CD14-positive monocyte (primary cell): ENCODE measurements around the gene ANKRD17. TPM values are rescaled to one million over a fixed set of nuclear protein-coding genes. Genes with fewer than 3 reads are reported as not detected.
A peak's percentile ranks its signal among the peaks of the same experiment; 100 is the strongest.

Experiments used
- DNase-seq, 3 donors: peaks; one replicate each; pipeline ENCODE4 v3.0.0-alpha.2; 2011 to 2022
- H2AFZ ChIP-seq: 2 replicates; pipeline ENCODE4 v1.6.0; 2012; ENCODE audit warnings: mild to moderate bottlenecking, low read depth, low read length, inconsistent platforms; ENCODE audit not compliant: insufficient read depth, poor library complexity, severe bottlenecking
- H3K27ac ChIP-seq, 2 donors: 1 replicate in 1 of 2; 2 replicates in 1 of 2; pipeline ENCODE4 v1.5.1; 2012 to 2013; ENCODE audit warnings: low read length in 2 of 2, control low read depth in 1 of 2, inconsistent platforms in 1 of 2, low read depth in 1 of 2, mild to moderate bottlenecking in 1 of 2
- H3K27me3 ChIP-seq, 2 donors: one replicate each; pipeline versions ENCODE4 v1.6.0 to v1.6.1; 2011 to 2013; ENCODE audit warnings: low read length in 2 of 2; ENCODE audit not compliant: control insufficient read depth in 2 of 2, insufficient read depth in 2 of 2
- H3K36me3 ChIP-seq, 2 donors: replicated peaks in 1 of 2; 1 replicate in 1 of 2; 2 replicates in 1 of 2; pipeline versions ENCODE4 v1.5.1 to v1.6.1; 2012 to 2013; ENCODE audit warnings: low read length in 2 of 2, control low read depth in 1 of 2, inconsistent platforms in 1 of 2, mild to moderate bottlenecking in 1 of 2; ENCODE audit not compliant: insufficient read depth in 2 of 2, control insufficient read depth in 1 of 2
- H3K4me1 ChIP-seq, 2 donors: 1 replicate in 1 of 2; 2 replicates in 1 of 2; pipeline versions ENCODE4 v1.5.1 to v1.6.1; 2012 to 2013; ENCODE audit warnings: low read length in 2 of 2, control low read depth in 1 of 2, inconsistent platforms in 1 of 2, mild to moderate bottlenecking in 1 of 2, moderate library complexity in 1 of 2; ENCODE audit not compliant: insufficient read depth in 2 of 2, control insufficient read depth in 1 of 2
- H3K4me2 ChIP-seq: replicated peaks from 2 replicates; pipeline ENCODE3; 2012; ENCODE audit warnings: low read length, moderate library complexity, mild to moderate bottlenecking; ENCODE audit not compliant: poor library complexity, severe bottlenecking; ENCODE audit errors: extremely low read depth
- H3K4me3 ChIP-seq, 3 experiments: fragments of 200-600 bp in 1 of 3; sonication (generic) in 1 of 3; replicated peaks in 1 of 3; 1 replicate in 2 of 3; 2 replicates in 1 of 3; pipeline ENCODE4 v1.5.1; 2011 to 2013; ENCODE audit warnings: low read length in 3 of 3, mild to moderate bottlenecking in 3 of 3, control low read depth in 2 of 3, low read depth in 2 of 3, inconsistent platforms in 1 of 3, moderate library complexity in 1 of 3
- H3K79me2 ChIP-seq: 2 replicates; pipeline ENCODE4 v1.6.0; 2012; ENCODE audit warnings: mild to moderate bottlenecking, control low read depth, inconsistent platforms, low read length, moderate library complexity; ENCODE audit not compliant: insufficient read depth
- H3K9ac ChIP-seq: 2 replicates; pipeline ENCODE4 v1.6.0; 2017; ENCODE audit warnings: low read length, mild to moderate bottlenecking; ENCODE audit not compliant: insufficient read depth, poor library complexity, severe bottlenecking
- H3K9me3 ChIP-seq, 2 donors: replicated peaks in 1 of 2; 1 replicate in 1 of 2; 2 replicates in 1 of 2; pipeline versions ENCODE4 v1.5.1 to v1.6.1; 2012 to 2013; ENCODE audit warnings: low read length in 2 of 2, control low read depth in 1 of 2; ENCODE audit not compliant: control insufficient read depth in 1 of 2, insufficient read depth in 1 of 2
- H4K20me1 ChIP-seq: 2 replicates; pipeline ENCODE4 v1.6.0; 2012; ENCODE audit warnings: mild to moderate bottlenecking, low read length, control low read depth, moderate library complexity; ENCODE audit not compliant: insufficient read depth
- H3K27ac Mint-ChIP-seq, 7 donors: one replicate each; pipeline ENCODE4 v1.8.0; 2020; ENCODE audit warnings: mild to moderate bottlenecking in 7 of 7, mixed read lengths in 7 of 7, moderate library complexity in 6 of 7, inconsistent platforms in 2 of 7
- H3K27me3 Mint-ChIP-seq, 3 donors: one replicate each; pipeline ENCODE4 v1.8.0; 2021 to 2022; ENCODE audit warnings: low read depth in 3 of 3, mild to moderate bottlenecking in 3 of 3, mixed read lengths in 3 of 3, moderate library complexity in 3 of 3, inconsistent platforms in 1 of 3
- H3K36me3 Mint-ChIP-seq, 2 donors: one replicate each; pipeline ENCODE4 v1.8.0; 2020; ENCODE audit warnings: mixed read lengths in 2 of 2, inconsistent platforms in 1 of 2, mild to moderate bottlenecking in 1 of 2
- H3K4me1 Mint-ChIP-seq: one replicate; pipeline ENCODE4 v1.8.0; 2020; ENCODE audit warnings: mild to moderate bottlenecking, mixed read lengths
- H3K4me3 Mint-ChIP-seq, 2 donors: one replicate each; pipeline ENCODE4 v1.8.0; 2020; ENCODE audit warnings: mild to moderate bottlenecking in 2 of 2, mixed read lengths in 2 of 2, moderate library complexity in 1 of 2
- H3K9me3 Mint-ChIP-seq, 7 donors: one replicate each; pipeline ENCODE4 v1.8.0; 2020 to 2022; ENCODE audit warnings: mixed read lengths in 7 of 7, mild to moderate bottlenecking in 6 of 7, moderate library complexity in 6 of 7, inconsistent platforms in 2 of 7
- WGBS: methylation state at CpG from one replicate; pipeline ENCODE4 v1.1.5; 2013; ENCODE audit warnings: missing lambda C conversion rate; ENCODE audit not compliant: insufficient coverage; 5-methylcytosine and 5-hydroxymethylcytosine counted together
- intact Hi-C, 2 donors: fragments of 100-400 bp; cut with micrococcal nuclease; formaldehyde crosslinking; loops; one replicate each; pipeline versions ENCODE4 v1.15.0 to v1.15.1; 2023
- polyA plus RNA-seq, 3 donors: library from polyadenylated mRNA; depleted of rRNA in 1 of 3; unstranded in 2 of 3; stranded (reverse) in 1 of 3; fragments of 300-500 nt in 2 of 3; fragments of >200 nt in 1 of 3; fragmentation: Illumina TruSeq in 2 of 3; gene quantifications; 1 replicate in 2 of 3; 2 replicates in 1 of 3; pipeline ENCODE4 v1.2.3, GENCODE V29; 2012 to 2021
- TF ChIP-seq, protein P1 (sequence below): fragments of 200-600 bp; IDR thresholded peaks from one replicate; pipeline ENCODE4 v1.8.0; 2022; ENCODE audit warnings: antibody characterized with exemption, mild to moderate bottlenecking

Gene ANKRD17
- polyA plus RNA-seq, 3 donors, result 5.3 to 18.9 (median 9.0) TPM

GRCh38 chr4:73308286-73308685, 49.7 kb upstream of the ANKRD17 start:
- Mint-ChIP-seq H3K4me1 (peaks cover 1% of the 10 kb centered on the region), H3K4me3 (no peak overlapping the region), H3K27me3 (peaks cover 0 to 2% (median 0%) of the 10 kb centered on the region in 3 donors), H3K27ac (no peak overlapping the region), H3K9me3 (peaks cover 0 to 3% (median 0%) of the 10 kb centered on the region in 7 donors), H3K36me3 (no peaks in the 10 kb centered on the region)
- intact Hi-C loops, result no loop called here
- Histone ChIP-seq H3K4me3 (no peak overlapping the region), H3K79me2 (no peaks in the 10 kb centered on the region), H3K9me3 (no peaks in the 10 kb centered on the region), H3K36me3 (no peaks in the 10 kb centered on the region), H3K4me2 (no peak overlapping the region), H2AFZ (no peak overlapping the region), H3K4me1 (no peaks in the 10 kb centered on the region), H4K20me1 (no peaks in the 10 kb centered on the region), H3K9ac (no peak overlapping the region), H3K27ac (no peak overlapping the region), H3K27me3 (no peaks in the 10 kb centered on the region)
- WGBS, result 0% methylated on average over 1 of the region's 3 CpGs
- peak; percentile 1 to 7 (median 5) for DNase-seq
- TF ChIP-seq, protein P1, sequence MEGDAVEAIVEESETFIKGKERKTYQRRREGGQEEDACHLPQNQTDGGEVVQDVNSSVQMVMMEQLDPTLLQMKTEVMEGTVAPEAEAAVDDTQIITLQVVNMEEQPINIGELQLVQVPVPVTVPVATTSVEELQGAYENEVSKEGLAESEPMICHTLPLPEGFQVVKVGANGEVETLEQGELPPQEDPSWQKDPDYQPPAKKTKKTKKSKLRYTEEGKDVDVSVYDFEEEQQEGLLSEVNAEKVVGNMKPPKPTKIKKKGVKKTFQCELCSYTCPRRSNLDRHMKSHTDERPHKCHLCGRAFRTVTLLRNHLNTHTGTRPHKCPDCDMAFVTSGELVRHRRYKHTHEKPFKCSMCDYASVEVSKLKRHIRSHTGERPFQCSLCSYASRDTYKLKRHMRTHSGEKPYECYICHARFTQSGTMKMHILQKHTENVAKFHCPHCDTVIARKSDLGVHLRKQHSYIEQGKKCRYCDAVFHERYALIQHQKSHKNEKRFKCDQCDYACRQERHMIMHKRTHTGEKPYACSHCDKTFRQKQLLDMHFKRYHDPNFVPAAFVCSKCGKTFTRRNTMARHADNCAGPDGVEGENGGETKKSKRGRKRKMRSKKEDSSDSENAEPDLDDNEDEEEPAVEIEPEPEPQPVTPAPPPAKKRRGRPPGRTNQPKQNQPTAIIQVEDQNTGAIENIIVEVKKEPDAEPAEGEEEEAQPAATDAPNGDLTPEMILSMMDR, result peak; percentile 30

DNA sequence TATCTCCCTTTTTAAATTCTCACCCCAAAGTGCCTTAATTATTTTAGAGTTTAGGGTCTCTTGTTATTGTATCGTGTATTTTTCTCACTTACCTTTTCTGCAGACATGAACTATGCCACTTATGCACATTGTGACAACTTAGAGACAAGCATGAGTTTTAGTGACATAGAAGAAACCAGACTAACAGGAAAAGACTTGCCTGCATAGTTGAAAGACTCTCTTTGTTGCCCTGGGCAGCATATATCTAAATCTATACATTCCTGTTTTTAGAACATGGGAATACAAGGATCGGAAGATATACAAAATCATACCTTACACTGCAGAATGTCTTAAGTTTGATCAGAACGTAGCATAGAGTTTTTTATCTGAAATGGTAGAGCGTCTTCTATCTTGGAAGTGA, 45.1 kb upstream of the ANKRD17 start:
- DNase-seq, result no peak
- no peaks in the 10 kb centered on the region for H3K79me2 ChIP-seq
- peaks cover 1% of the 10 kb centered on the region for H3K4me1 Mint-ChIP-seq
- H3K27me3 ChIP-seq, result no peaks in the 10 kb centered on the region
- no peak overlapping the region for H3K4me2 ChIP-seq
- no CpG with 5 or more reads among the region's 4 CpGs for WGBS
- H3K9ac ChIP-seq, result no peak overlapping the region
- H3K4me1 ChIP-seq, result no peaks in the 10 kb centered on the region
- H4K20me1 ChIP-seq, result no peaks in the 10 kb centered on the region
- H3K27me3 Mint-ChIP-seq, result peaks cover 0 to 3% (median 3%) of the 10 kb centered on the region in 3 donors
- H3K36me3 Mint-ChIP-seq, result no peaks in the 10 kb centered on the region
- TF ChIP-seq, protein P1, result no peak
- intact Hi-C loops, result no loop called here
- H3K4me3 Mint-ChIP-seq, result no peak overlapping the region
- H3K36me3 ChIP-seq, result no peaks in the 10 kb centered on the region
- no peak overlapping the region for H2AFZ ChIP-seq
- H3K27ac ChIP-seq, result no peak overlapping the region
- H3K27ac Mint-ChIP-seq, result no peak overlapping the region
- H3K9me3 Mint-ChIP-seq, result peaks cover 0 to 8% (median 2%) of the 10 kb centered on the region in 7 donors
- no peak overlapping the region for H3K4me3 ChIP-seq
- no peaks in the 10 kb centered on the region for H3K9me3 ChIP-seq
